Osteoblast (primary cell): Measurements from ENCODE around the gene RBM11. TPM values are rescaled to one million over a fixed set of nuclear protein-coding genes. Genes with fewer than 3 reads are reported as not detected.

Source experiments
- DNase-seq: peaks from one replicate; pipeline ENCODE4 v3.0.0; 2011; ENCODE audit warnings: low spot score, mixed read lengths; ENCODE audit not compliant: insufficient read length; ENCODE audit errors: missing footprints
- H2AFZ ChIP-seq: 2 replicates; pipeline ENCODE4 v1.6.0; 2011; ENCODE audit warnings: mild to moderate bottlenecking, low read length
- H3K27ac ChIP-seq: 2 replicates; pipeline ENCODE4 v1.5.1; 2011; ENCODE audit warnings: mild to moderate bottlenecking, low read depth, low read length, moderate library complexity
- H3K27me3 ChIP-seq: 2 replicates; pipeline ENCODE4 v1.6.0; 2012; ENCODE audit warnings: mild to moderate bottlenecking, control low read depth, inconsistent platforms, low read length, moderate library complexity; ENCODE audit not compliant: insufficient read depth
- H3K36me3 ChIP-seq: 2 replicates; pipeline ENCODE4 v1.5.1; 2011; ENCODE audit warnings: mild to moderate bottlenecking, low read length, control low read depth, moderate library complexity; ENCODE audit not compliant: insufficient read depth
- H3K4me1 ChIP-seq: 2 replicates; pipeline ENCODE4 v1.5.1; 2011; ENCODE audit warnings: mild to moderate bottlenecking, low read length, control low read depth, moderate library complexity; ENCODE audit not compliant: insufficient read depth
- H3K4me2 ChIP-seq: 2 replicates; pipeline ENCODE4 v1.6.0; 2011; ENCODE audit warnings: mild to moderate bottlenecking, low read length; ENCODE audit not compliant: insufficient read depth
- H3K4me3 ChIP-seq: fragments of 200-600 bp; sonication (generic); 3 replicates; pipeline ENCODE4 v1.5.1; 2012; ENCODE audit warnings: mild to moderate bottlenecking, low read length, inconsistent platforms; ENCODE audit not compliant: insufficient read depth
- H3K79me2 ChIP-seq: 2 replicates; pipeline ENCODE4 v1.6.0; 2012; ENCODE audit warnings: mild to moderate bottlenecking, low read length, control low read depth, inconsistent platforms; ENCODE audit not compliant: insufficient read depth
- H3K9me3 ChIP-seq: 2 replicates; pipeline ENCODE4 v1.5.1; 2011; ENCODE audit warnings: low read depth, low read length, control low read depth
- H4K20me1 ChIP-seq: 2 replicates; pipeline ENCODE4 v1.6.0; 2012; ENCODE audit warnings: mild to moderate bottlenecking, low read length, control low read depth; ENCODE audit not compliant: insufficient read depth
- total RNA-seq: library from RNA; depleted of rRNA; stranded (reverse); fragments of >200 nt; gene quantifications from 2 replicates; pipeline ENCODE4 v1.2.3, GENCODE V29; 2012
- TF ChIP-seq, protein P1 (sequence below): IDR thresholded peaks from 2 replicates; pipeline ENCODE4 v1.5.1; 2011; ENCODE audit warnings: mild to moderate bottlenecking, low read depth, low read length, moderate library complexity; ENCODE audit errors: extremely low read depth

RBM11 gene
- total RNA-seq, 1 donor = under 0.01 TPM

GRCh38 chr21:14259747-14260146, 43.8 kb downstream of the RBM11 start:
- TF ChIP-seq, protein P1, sequence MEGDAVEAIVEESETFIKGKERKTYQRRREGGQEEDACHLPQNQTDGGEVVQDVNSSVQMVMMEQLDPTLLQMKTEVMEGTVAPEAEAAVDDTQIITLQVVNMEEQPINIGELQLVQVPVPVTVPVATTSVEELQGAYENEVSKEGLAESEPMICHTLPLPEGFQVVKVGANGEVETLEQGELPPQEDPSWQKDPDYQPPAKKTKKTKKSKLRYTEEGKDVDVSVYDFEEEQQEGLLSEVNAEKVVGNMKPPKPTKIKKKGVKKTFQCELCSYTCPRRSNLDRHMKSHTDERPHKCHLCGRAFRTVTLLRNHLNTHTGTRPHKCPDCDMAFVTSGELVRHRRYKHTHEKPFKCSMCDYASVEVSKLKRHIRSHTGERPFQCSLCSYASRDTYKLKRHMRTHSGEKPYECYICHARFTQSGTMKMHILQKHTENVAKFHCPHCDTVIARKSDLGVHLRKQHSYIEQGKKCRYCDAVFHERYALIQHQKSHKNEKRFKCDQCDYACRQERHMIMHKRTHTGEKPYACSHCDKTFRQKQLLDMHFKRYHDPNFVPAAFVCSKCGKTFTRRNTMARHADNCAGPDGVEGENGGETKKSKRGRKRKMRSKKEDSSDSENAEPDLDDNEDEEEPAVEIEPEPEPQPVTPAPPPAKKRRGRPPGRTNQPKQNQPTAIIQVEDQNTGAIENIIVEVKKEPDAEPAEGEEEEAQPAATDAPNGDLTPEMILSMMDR = peak; percentile 58
- H3K9me3 ChIP-seq = no peaks in the 10 kb centered on the region
- no peaks in the 10 kb centered on the region for H3K4me1 ChIP-seq
- peak; percentile 69 for DNase-seq
- H3K79me2 ChIP-seq = no peaks in the 10 kb centered on the region
- H2AFZ ChIP-seq = no peak overlapping the region
- no peak overlapping the region for H3K27ac ChIP-seq
- H3K4me2 ChIP-seq = no peak overlapping the region
- H3K4me3 ChIP-seq = no peak overlapping the region
- H4K20me1 ChIP-seq = no peaks in the 10 kb centered on the region
- no peaks in the 10 kb centered on the region for H3K27me3 ChIP-seq
- no peaks in the 10 kb centered on the region for H3K36me3 ChIP-seq

DNA sequence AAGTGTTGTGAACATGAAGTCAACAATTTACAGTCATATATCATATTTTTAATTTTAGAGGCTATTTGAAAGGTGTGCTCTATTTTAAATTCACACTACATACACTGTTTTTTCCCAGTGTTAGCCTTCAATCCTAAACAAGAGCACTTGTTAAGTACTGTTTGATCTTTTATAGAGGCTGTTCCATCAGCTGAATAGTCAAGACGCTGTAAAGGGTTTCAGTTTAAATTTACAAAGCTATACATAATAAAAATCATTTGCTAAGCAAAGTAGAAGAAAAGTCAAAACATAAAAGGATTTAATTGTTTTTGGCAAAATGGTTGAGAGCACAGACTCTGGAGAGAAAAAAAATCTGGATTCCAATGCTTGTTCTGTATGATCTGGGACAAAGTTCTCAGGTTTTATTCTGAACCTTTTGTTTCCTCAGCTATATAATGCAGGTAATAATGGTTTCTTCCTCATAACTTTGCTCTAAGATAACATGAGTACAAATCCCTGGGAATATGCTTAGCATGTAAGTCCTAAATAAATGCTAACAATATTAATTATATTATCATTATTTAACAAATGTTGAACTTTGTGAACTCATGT, 44.3 kb downstream of the RBM11 start:
- no peaks in the 10 kb centered on the region for H3K9me3 ChIP-seq
- no peak for DNase-seq
- H3K4me3 ChIP-seq = no peak overlapping the region
- no peaks in the 10 kb centered on the region for H3K36me3 ChIP-seq
- H3K79me2 ChIP-seq = no peaks in the 10 kb centered on the region
- no peak overlapping the region for H2AFZ ChIP-seq
- H3K27ac ChIP-seq = no peak overlapping the region
- TF ChIP-seq, protein P1 = no peak
- no peaks in the 10 kb centered on the region for H3K4me1 ChIP-seq
- no peaks in the 10 kb centered on the region for H3K27me3 ChIP-seq
- H3K4me2 ChIP-seq = no peak overlapping the region
- H4K20me1 ChIP-seq = no peaks in the 10 kb centered on the region

DNA sequence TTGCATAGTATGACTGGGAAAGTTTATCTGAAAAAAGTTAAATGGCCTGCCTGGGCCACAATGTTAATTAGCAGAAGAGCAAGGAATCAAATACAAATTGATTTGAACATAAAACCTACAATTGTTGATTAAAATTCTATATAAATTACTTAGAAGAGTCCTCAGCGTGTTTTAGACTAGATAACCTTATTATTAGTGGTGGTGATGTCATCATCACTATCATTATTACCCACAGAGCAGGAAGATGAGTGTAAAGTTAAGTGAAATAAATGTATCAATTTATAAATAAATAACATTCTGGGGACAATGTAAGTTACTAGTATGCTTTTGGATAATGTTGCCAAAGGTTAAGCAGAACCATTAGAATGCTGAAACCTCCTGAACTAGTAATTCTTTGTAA, 46.1 kb downstream of the RBM11 start:
- Histone ChIP-seq H3K36me3 (no peaks in the 10 kb centered on the region), H3K4me3 (no peak overlapping the region), H3K4me1 (no peaks in the 10 kb centered on the region), H3K27ac (no peak overlapping the region), H3K4me2 (no peak overlapping the region), H4K20me1 (no peaks in the 10 kb centered on the region), H3K9me3 (no peaks in the 10 kb centered on the region), H3K27me3 (no peaks in the 10 kb centered on the region), H3K79me2 (no peaks in the 10 kb centered on the region), H2AFZ (no peak overlapping the region)
- no peak for DNase-seq
- TF ChIP-seq, protein P1 = no peak

DNA sequence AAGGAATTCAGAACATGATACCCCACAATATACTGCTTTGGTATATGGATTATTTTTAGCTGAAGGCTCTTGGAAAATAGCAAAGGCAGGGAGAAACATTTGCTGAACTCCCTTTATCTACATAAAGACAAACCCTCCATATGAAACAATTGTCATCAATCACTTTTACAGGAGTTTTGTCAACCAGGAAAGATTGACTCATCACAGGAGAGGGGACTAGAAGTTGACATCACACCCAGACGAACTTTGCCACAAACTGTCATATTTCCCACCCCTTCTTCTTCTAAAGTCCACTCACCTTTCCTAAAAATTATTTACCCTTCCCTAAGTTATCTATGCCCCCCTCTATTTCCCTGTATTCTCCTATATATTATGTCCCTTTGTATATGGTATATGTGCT, 47.9 kb downstream of the RBM11 start:
- Histone ChIP-seq H3K27me3 (no peaks in the 10 kb centered on the region), H3K4me1 (no peaks in the 10 kb centered on the region), H2AFZ (no peak overlapping the region), H3K27ac (no peak overlapping the region), H3K4me3 (no peak overlapping the region), H3K9me3 (no peaks in the 10 kb centered on the region), H3K4me2 (no peak overlapping the region), H3K36me3 (no peaks in the 10 kb centered on the region), H3K79me2 (no peaks in the 10 kb centered on the region), H4K20me1 (no peaks in the 10 kb centered on the region)
- no peak for DNase-seq
- TF ChIP-seq, protein P1 = no peak
